HG03378 (cell line): Measurements from ENCODE around the gene ITM2B.

Source experiments
- ATAC-seq: cut with Tn5 transposase; IDR thresholded peaks from one replicate; pipeline ENCODE4 v1.9.1; 2021; ENCODE audit warnings: mild to moderate bottlenecking, moderate library complexity; ENCODE audit not compliant: unreplicated experiment

Gene ITM2B

DNA sequence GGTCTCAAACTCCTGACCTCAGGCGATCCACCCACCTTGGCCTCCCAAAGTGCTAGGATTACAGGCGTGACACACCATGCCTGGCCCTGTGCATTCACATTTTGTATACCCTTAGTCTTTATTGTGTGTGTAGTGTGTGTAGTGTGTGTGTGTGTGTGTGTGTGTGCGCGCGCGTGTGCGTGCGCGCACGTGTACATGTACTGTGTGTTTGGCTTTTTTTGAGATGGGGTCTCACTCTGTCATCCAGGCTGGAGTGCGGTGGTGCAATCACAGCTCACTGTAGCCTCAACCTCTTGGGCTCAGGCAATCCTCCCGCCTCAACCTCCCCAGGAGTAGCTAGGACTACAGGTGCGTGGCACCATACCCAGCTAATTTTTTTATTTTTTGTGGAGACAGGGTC lies 22.1 kb downstream of the ITM2B start:
- ATAC-seq = no peak

DNA sequence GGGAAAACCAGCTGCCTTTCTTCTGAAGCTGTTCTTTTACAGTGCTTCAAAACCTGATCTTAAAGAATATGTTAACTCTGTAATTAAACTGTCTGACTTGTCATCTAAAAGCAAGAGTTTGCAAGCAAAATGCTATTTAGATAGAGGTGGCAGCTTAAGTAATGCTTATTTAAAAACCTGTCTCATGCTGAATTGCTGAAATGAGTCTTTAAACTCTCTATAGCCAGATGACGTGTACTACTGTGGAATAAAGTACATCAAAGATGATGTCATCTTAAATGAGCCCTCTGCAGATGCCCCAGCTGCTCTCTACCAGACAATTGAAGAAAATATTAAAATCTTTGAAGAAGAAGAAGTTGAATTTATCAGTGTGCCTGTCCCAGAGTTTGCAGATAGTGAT lies 22.9 kb downstream of the ITM2B start:
- ATAC-seq = no peak

DNA sequence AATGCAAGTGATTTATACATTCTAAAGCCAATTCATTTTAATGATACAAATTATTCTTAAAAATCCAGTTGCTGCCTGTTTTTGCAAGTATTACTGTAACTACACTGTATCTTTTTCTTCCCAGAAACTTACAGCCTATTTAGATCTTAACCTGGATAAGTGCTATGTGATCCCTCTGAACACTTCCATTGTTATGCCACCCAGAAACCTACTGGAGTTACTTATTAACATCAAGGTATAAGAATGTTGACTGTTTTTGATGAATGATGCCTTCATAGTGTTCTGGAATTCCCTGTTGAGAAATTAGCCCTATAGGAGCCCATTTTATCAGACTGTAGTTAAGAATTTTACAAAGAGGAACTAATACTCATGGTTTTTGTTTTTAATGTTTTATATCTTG lies 25.0 kb downstream of the ITM2B start:
- no peak for ATAC-seq

- ATAC-seq = no peak
Measured at GRCh38 chr13:48258430-48258829, 25.4 kb downstream of the ITM2B start.

DNA sequence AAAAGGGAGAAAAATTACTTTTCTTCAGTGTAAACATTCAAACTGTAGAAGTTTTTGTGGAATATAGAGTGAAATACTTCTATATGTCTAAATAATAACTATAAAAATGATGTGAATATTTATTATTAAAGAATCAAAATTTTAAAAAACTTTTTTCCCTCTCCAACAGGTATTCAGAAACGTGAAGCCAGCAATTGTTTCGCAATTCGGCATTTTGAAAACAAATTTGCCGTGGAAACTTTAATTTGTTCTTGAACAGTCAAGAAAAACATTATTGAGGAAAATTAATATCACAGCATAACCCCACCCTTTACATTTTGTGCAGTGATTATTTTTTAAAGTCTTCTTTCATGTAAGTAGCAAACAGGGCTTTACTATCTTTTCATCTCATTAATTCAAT lies 28.0 kb downstream of the ITM2B start:
- ATAC-seq = no peak

DNA sequence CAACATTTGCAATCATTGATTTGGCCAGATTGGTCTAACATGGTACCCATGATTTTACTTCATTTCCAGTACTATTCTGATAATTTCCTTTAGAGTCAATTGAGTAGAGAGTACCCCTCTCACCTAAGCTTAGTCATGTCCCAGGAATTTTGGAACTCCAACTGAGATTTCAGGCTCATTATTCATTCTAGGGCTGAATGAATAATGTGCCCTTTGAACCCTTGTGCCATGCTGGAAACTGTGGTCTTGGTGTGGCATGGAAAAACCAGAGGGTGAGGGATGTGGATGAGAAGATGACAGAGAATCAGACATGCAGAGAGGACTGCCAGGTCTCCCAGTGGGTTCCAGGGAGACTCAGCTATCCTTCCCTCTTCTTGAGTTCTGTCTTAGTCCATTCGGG lies 30.2 kb downstream of the ITM2B start:
- ATAC-seq = no peak

DNA sequence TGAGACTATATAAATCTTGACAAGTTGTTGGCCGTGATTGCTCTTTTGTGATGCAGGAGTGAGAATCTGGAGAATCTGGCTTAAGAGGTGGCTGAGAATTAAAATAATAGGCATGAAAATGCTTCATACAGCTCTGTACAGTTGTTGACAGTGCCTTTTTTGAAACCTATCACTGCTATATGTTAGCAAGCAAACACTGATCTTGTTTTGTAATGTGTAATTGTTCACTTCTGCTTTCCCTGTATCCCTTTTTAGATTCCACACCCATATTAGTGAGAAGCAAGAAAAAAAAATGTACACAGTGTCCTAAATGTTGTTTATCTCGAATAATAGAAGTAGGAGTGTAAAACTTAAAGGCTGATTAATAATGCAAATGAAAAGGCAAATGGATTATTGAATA lies 31.1 kb downstream of the ITM2B start:
- no peak for ATAC-seq

DNA sequence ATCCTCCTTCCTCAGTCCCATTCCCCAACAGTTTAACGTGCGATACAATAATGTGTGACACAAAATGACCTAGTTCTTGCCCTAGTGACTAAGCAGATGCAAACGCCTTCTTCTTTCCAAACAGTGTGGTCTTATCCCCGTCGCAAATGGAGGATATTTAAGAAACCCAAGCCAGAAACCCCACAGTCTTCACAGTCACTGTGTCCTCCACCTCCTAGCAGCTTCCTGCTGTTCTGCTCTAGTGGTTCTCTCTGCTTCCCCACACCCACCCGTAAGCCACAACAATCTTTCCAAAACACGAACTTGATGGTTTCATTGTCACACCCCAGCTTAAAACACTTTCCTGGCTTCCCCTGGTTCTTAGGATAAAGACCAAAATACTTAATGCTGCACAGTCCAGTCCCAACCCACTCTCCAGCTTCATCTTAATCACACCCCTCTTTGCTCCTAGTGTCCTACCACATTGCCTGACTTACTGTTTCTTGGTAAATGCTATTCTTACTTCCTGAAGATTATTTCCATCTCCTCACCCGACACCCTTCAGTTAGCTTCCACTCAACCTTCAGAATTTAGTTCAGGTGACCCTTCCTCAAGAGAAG lies 32.3 kb downstream of the ITM2B start:
- no peak for ATAC-seq

GRCh38 chr13:48266150-48266549 lies 33.1 kb downstream of the ITM2B start:
- no peak for ATAC-seq

- ATAC-seq = no peak
Measured at GRCh38 chr13:48266701-48267639, 34.0 kb downstream of the ITM2B start.

- ATAC-seq = no peak
Measured at GRCh38 chr13:48268019-48268418, 35.0 kb downstream of the ITM2B start.

- ATAC-seq = no peak
Measured at GRCh38 chr13:48273346-48273745, 40.3 kb downstream of the ITM2B start.

- no peak for ATAC-seq
Measured at GRCh38 chr13:48275507-48275906, 42.5 kb downstream of the ITM2B start.

- ATAC-seq = no peak
Measured at GRCh38 chr13:48278806-48279205, 45.8 kb downstream of the ITM2B start.

- ATAC-seq = no peak
Measured at GRCh38 chr13:48281556-48281955, 48.5 kb downstream of the ITM2B start.

DNA sequence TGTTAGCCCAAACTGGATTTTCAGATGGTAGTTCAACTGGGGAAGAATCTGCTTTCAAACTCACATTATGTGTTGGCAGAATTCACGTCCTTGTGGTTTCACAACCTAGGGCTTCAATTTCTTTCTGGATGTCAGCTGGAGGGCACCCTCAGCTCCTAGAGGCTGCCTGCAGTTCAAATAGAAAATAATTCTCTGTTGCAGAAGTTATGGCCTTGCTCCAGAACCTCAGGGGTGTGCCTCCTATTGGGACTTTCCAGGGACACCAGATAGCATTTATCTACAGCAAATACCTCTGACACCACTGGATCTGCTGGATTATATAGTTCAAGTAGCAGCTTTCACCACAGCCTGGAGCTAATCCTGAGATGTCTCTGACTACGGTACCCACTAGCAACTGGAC lies 58.7 kb downstream of the ITM2B start:
- ATAC-seq = no peak

DNA sequence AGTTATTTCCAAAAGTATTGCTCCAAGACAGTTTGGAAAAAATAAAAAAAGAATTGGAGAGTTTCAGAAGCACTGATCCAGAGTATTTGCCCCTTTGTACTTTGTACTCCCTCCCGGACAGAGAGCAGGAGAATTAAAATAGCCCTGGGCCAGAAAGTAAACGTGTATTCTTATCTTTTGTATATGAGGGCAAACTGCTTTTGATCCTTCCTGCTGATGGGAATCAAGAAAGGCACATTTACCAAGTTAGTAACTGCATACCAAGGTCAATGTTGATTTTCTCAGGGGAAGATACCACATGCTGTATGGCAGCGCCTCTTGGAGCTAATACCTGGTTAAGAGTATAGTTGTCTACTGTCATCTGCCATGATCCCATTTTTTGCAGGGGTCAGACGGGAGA lies 59.6 kb downstream of the ITM2B start:
- no peak for ATAC-seq

- no peak for ATAC-seq
Measured at GRCh38 chr13:48294653-48295052, 61.6 kb downstream of the ITM2B start.

DNA sequence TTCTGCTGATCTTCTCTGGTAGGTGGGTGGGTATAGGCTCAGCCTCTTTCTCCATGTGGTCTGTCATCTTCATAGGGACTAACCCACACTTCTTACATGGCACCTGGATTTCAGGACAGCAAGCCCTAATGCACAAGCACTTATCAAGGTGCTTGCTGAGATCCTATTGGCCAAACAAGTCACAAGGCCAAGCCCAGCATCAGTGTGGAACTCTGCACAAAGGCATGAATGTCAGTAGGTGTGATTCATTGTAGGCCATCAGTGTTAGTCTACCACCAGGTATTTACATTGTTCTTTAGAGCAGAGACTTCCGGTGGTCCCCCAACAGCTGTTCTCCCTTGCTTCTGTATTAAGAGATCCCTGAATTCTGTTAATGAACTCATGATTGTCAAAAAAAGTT lies 62.3 kb downstream of the ITM2B start:
- no peak for ATAC-seq

DNA sequence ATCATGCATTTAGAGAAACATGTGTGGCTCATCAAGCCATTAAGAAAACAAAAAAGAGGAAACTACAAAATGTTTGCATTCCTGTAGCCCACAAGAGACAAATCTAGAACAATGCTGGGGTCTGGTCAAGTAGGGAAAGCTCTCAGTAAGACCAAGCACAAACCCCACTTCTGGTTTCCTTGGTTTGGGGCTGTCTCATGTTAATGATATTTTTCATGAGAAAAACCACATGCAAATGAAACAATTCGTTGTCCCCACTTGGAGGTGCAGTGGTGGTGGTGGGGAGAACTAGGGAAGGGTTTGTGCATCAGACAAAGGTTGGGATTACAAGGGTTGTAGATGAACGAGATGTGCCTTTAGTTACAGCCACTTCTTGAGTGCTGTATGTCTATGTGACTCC lies 63.5 kb downstream of the ITM2B start:
- ATAC-seq = no peak

GRCh38 chr13:48297131-48297786 lies 64.3 kb downstream of the ITM2B start:
- no peak for ATAC-seq

GRCh38 chr13:48299591-48299990 lies 66.6 kb downstream of the ITM2B start:
- ATAC-seq = no peak
